Endometrial microvascular endothelial cells (primary cell): Measurements from ENCODE around the gene NFATC1. TPM values are rescaled to one million over a fixed set of nuclear protein-coding genes. Genes with fewer than 3 reads are reported as not detected.

ENCODE experiments used
- in situ Hi-C: cut with HindIII; loops from 2 replicates; pipeline ENCODE4 v1.10.0; 2017; ENCODE audit warnings: low sequenced_read_pairs, low pct_unique_long_range_greater_than_20kb; ENCODE audit errors: inconsistent ontology term
- total RNA-seq: library from RNA; depleted of rRNA; stranded (reverse); fragments of >200 nt; gene quantifications from one replicate; pipeline ENCODE4 v1.2.3, GENCODE V29; 2015; ENCODE audit errors: inconsistent ontology term

Gene NFATC1
- total RNA-seq, 1 donor from 2014 or later, result 8.9 TPM

- in situ Hi-C loops, result no loop called here
Observed at GRCh38 chr18:79560861-79561210, 165.1 kb downstream of the NFATC1 start.

DNA sequence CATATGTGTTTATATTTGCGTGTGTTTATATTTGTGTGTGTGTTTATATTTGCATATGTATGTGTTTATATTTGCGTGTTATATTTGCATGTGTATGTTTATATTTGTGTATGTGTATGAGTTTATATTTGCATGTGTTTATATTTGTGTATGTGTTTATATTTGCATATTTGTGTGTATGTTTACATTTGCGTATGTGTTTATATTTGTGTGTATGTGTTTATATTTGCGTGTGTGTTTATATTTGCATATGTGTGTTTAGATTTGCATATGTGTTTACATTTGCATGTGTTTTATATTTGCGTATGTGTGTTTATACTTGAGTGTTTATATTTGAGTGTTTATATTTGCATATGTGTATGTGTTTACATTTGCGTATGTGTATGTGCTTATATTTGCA, 168.2 kb downstream of the NFATC1 start:
- in situ Hi-C loops, result no loop called here

DNA sequence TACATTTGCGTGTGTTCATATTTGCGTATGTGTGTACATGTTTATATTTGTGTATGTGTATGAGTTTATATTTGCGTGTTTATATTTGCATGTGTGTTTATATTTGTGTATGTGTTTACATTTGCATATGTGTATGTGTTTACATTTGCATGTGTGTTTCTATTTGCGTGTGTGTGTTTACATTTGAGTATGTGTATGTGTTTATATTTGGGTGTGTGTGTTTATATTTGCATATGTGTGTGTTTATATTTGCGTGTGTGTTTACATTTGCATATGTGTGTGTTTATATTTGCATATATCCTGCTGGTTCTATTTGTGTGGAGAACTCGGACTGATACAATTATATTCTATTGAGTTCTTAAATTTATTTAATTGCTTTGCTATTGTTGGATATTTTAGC, 168.7 kb downstream of the NFATC1 start:
- in situ Hi-C loops, result no loop called here

DNA sequence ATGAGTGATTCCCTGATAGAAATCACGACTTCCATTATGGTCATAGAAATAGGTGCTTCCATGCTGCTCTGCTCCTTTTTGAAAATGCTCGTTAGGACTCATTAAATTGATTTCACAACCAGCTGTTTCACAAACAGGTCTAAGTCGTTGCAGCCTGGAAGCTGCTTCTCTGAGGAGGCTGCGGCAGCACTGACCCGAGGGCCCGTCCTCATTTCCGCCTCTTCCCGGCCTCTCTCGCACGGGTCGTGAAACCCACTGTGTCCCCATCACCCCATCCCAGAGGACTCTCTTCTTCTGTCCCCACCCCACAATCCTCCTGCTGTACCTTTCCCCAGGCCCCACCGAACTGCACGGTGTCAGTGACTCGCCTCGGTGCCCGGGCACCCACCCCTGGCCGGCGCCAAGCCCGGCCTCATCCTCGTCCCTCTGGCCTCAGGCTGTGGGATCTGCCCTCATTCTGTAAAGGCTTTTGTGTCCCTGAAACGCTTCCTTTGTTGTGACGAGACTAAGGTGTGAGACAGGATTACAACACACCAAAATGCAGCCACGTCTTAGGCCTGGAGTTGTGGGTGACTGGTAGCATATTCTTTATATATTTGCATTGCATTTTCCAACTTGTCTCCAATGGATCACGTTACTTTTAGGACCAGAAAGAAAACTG, 171.2 kb downstream of the NFATC1 start:
- in situ Hi-C loops, result no loop called here

DNA sequence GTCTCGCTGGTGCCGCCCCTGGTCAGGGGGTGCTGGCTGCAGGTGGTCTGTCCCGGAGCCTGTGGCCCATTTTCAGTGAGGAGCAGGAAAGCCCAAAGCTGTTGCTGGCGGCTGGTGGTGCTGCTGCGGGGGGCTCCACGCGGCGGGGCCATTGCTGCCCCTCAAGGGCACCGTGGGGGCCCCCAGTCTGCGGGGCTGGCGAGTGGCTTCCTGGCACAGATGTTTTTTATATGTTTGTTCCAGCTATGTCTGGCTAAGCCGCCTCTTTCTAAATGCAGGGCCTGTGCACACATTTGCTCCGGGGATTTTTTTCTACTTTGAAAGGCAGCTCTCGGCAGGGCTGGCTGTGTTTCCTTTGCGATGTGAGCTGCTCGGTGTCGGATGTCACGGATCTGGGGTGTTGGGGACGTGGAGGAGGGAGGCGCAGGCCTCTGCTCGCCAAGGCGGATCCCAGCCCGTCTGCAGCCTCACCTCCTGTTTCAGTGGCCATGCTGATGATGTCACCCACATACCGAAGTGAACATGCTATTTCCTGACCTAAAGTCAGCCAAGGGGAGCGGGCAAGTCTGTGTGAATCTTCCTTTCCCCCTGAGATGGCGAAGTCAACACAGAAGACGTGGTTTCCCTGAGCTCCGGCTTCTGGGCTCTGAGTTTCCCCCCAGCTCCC, 171.9 kb downstream of the NFATC1 start:
- in situ Hi-C loops, result no loop called here

- in situ Hi-C loops, result no loop called here
Observed at GRCh38 chr18:79568543-79569205, 172.9 kb downstream of the NFATC1 start.

DNA sequence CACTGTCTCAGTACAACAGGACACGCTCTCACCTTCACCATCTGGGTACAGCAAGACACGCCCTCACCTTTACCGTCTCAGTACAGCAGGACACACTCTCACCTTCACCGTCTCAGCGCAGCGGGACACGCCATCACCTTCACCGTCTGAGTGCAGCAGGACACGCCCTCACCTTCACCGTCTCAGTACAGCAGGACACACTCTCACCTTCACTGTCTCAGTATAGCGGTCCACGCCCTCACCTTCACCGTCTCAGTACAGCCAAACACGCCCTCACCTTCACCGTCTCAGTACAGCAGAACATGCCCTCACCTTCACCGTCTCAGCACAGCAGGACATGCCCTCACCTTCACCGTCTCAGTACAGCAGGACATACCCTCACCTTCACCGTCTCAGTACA, 174.0 kb downstream of the NFATC1 start:
- in situ Hi-C loops, result no loop called here

DNA sequence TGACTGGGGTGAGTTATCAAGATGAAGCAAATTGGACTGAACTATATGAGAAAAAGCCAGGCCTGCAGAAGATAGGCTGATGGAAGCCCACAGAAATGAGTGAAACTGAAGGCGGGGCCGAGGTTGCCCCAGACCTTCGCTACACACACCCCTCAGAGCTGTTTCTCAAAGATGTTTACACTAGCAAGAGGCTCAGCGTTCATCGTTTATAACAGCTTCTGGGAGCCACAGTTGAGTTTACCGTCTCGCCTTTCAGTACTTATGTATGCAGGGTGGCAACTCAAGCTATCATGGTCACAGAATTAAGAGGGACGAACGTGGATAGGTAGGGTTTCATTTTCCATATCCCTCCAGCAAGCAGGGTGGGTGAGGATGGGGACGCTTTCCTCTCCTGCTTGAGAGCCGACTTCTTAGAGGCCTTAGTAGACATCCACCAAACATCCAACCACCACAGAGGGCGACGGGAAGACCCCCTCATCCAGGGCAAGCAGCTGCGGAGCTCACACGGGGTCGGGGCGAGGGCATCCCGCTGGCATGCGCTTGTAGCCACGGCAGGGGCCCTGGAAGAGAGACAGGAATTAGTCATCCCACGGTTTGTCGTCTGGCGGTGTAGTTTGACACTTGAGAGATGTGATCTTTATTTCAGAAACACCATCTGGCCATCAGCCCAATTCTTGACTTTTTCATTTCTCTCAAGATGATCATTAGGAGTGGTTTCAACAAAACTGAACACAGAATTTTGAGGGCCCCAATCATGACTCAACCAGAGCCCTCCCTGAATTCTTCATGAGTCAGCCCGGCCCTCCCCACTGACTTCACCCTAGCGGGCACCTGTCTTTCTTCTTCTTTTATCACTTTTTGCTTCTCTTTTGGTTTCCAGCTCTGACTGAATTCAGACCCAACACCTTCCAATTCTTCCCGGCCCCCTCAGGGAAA, 174.8 kb downstream of the NFATC1 start:
- in situ Hi-C loops, result no loop called here

DNA sequence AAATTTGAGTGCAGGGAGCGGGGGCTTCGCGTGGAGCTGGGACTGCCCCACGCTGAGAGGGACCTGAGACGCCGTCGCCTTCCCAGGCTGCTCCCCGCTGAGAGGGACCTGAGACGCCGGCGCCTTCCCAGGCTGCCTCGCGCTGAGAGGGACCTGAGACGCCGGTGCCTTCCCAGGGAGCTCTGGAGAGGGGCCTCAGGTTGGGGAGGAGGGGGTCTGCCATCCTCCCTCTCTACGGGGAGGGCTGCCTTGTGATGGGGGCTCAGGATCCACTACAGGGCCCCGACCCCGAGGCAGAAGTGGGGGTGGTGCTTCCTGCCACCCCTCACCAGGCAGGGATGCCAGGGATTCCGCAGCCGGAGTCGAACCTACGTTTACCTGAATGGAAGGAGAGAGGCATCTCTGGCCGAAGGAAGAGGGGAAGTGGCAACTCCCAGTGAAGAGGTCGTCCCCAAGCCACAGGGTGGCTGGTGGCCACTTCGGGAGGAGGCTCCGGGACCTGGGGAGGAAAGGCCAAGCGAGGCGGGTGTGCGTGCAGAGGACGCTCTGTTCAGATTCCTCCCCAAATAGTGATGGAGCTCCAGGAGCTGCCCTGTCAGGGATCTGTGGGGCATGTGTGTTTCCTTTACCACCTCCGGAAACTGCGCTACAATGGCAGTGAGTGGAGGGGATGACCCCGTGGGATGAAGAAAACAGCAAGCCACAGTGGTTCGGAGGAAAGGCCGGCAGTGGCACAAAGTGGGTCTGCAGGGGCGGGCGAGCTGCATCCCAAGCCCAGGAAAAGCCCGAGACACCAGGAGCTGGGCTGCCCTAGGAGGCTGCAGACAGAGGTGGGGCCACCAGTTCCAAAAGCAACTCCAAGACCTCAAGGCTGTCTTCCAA, 175.7 kb downstream of the NFATC1 start:
- in situ Hi-C loops, result no loop called here

- in situ Hi-C loops, result no loop called here
Observed at GRCh38 chr18:79572093-79572780, 176.5 kb downstream of the NFATC1 start.

DNA sequence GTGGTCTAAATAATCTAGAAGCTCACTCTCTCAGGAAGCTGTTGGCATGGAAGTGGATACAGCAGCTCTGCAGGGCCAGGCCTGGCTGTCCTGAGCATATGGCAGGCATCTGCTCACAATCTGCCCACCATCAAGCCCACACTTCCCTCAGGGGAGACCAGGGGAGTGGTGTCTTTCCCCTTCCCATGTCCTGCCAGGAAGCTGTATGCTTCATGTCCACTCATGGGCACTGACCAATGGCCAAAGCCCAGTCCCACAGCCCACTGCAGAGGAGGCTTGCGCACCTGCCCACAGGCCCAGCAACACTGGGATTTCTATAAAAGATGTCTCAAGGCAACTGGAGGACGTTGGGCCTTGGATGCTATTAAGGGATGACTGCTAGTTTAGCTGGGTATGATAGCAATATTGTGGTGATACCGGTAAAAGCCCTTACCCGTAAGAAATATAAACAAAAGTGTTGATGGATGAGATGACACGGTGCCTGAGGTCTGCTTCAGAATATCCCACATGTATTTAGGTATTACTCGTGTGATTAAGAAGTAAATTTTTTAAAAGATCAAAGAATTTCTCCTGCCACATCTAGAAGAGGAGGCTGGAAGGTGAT, 177.2 kb downstream of the NFATC1 start:
- in situ Hi-C loops, result no loop called here

- in situ Hi-C loops, result no loop called here
Observed at GRCh38 chr18:79573921-79574491, 178.3 kb downstream of the NFATC1 start.

DNA sequence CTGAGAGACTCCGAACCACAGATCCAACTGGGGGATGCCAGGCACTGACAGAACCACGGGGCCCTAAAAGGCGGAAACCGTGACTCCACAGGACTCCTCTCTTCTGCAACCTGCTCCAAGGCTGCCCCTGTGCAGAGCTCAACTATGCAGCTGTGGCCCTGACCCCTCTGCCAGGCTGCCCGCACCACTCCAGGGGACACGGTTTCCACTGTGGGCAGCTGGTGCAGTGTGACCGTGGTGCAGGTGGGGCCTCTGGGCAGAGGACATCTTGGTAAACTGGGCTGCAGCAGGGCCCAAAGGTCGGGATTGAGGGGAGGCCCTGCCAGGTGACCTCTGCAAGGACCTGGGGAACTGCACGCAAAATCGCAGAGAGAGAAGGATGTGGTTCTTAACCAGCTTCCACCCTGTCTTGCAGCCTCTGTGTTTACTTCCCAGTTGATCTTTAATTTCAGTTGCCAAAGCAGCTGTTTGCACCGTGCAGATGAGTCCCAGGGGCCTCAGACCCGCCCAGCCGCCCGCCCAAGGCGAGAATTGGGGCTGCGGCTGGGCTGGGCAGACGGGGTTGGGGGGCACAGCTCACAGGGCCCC, 179.3 kb downstream of the NFATC1 start:
- in situ Hi-C loops, result no loop called here

DNA sequence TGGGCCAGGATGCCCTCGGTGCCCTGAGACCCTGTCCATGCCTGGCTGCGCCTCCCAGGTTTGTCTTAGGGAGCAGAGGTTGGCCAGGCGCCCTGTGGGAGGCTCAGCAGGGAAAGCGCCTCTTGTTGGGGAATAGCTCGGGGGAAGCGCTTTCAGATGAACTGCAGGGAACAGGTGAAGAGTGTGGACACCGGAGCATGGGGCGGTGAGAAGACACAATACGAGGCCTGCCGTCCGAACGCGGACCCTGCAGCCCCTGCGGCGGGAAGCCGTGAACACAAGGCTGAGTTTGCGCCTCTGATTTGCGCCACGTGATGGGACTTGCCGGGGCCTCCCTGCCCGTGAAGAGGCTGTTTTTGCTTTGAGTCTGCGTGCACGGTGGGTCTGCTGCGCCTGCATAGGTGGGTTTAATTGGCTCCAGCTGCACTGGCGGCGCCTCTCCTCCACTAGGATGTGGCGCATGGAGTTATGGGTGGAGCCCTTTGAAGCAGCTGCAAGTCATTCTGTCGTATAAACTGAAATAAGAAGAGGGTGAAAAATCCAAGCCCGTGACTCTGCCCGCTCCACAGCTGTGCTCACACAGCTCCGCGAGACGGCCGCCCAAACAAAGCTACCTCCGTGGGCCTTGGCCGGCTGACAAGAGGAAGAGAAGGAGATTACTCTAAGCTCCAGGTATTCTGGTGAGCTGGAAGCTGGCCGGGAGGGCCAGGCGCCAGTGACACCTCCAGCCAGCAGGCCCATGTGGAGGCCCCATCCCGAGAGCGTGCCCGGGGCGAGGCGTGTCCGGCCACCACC, 180.4 kb downstream of the NFATC1 start:
- in situ Hi-C loops, result no loop called here

DNA sequence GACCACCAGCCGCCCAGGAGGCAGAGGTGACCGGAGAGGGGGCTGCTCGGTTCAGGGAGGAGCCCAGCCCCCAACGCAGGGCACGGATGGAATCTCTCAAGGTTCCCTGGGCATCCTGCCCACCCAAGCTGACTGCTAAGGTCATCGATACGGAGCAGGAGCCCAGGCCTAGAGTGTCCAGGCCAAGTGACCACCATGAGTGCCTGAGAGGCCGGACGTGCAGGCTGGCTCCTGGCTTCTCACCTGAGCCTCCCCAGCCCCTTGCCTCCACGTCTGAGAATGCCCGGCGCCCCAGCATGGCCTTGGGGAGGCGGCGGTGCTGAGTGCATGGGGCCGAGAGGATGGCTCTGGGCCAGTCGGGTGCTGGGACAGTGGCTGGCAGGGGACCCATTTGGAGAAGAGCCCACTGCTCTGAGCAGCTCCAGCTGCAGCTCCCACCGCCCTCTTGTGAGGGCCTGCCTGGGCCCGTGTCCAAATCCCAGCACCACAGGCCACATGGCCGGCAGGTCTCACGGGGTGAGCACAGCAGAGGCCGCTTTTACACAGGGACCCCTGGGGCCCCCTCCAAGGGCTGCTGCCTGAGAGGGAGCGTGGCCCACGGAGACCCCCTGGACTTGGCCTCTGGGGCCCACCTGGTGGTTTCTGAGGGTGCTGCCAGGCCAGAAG, 181.1 kb downstream of the NFATC1 start:
- in situ Hi-C loops, result no loop called here
